HT-29 (cell line): ENCODE results near the gene GAL3ST1. TPM values are rescaled to one million over a fixed set of nuclear protein-coding genes. Genes with fewer than 3 reads are reported as not detected.
A peak's percentile ranks its signal among the peaks of the same experiment; 100 is the strongest.
"Not testable (repeated sequence)": the region's sequence is repeated elsewhere in the genome, so short reads cannot be mapped to it uniquely, and the experiment has no call there.

ENCODE experiments used
- DNase-seq: peaks from one replicate; pipeline ENCODE4 v3.0.0-alpha.2; 2015; ENCODE audit warnings: low spot score
- total RNA-seq: library from RNA; depleted of rRNA; stranded (reverse); fragments of >200 nt; shearing (Covaris generic); gene quantifications from 2 replicates; pipeline ENCODE4 v1.2.3, GENCODE V29; 2014; rRNA removed

GAL3ST1 gene
- total RNA-seq: 7.8 and 8.1 TPM in 2 replicates

- peak; percentile 67 for DNase-seq
Measured at GRCh38 chr22:30574095-30574981, at the start of gene GAL3ST1. Gene GAL3ST1 (minus strand): TSS chr22:30574665. CDS start chr22:30557392, 17,273 bp downstream.

- DNase-seq: not testable (repeated sequence)
Measured at GRCh38 chr22:30619909-30620308, 45.4 kb upstream of the GAL3ST1 start.

- no peak for DNase-seq
Measured at GRCh38 chr22:30617819-30618218, 43.4 kb upstream of the GAL3ST1 start.

- DNase-seq: no peak
Measured at GRCh38 chr22:30615543-30615954, 41.1 kb upstream of the GAL3ST1 start.

- no peak for DNase-seq
Measured at GRCh38 chr22:30614879-30615278, 40.4 kb upstream of the GAL3ST1 start.

GRCh38 chr22:30614268-30614667, 39.8 kb upstream of the GAL3ST1 start:
- no peak for DNase-seq

GRCh38 chr22:30612789-30613188, 38.3 kb upstream of the GAL3ST1 start:
- DNase-seq: no peak

- no peak for DNase-seq
Measured at GRCh38 chr22:30611197-30611596, 36.7 kb upstream of the GAL3ST1 start.

- no peak for DNase-seq
Measured at GRCh38 chr22:30610299-30610698, 35.8 kb upstream of the GAL3ST1 start.

GRCh38 chr22:30609260-30610185, 35.1 kb upstream of the GAL3ST1 start:
- peak; percentile 50 for DNase-seq

- DNase-seq: no peak
Measured at GRCh38 chr22:30607939-30608338, 33.5 kb upstream of the GAL3ST1 start.

GRCh38 chr22:30607300-30607930, 33.0 kb upstream of the GAL3ST1 start:
- DNase-seq: no peak

- DNase-seq: peak; percentile 64
Measured at GRCh38 chr22:30606455-30607299, 32.2 kb upstream of the GAL3ST1 start, which contains the start of gene TCN2. Gene TCN2 (plus strand): TSS chr22:30607174. CDS start chr22:30607332, 158 bp downstream.

- DNase-seq: peak; percentile 51
Measured at GRCh38 chr22:30605449-30606110, 31.1 kb upstream of the GAL3ST1 start.

GRCh38 chr22:30604723-30605122, 30.3 kb upstream of the GAL3ST1 start:
- no peak for DNase-seq

- DNase-seq: peak; percentile 39
Measured at GRCh38 chr22:30603801-30604200, 29.3 kb upstream of the GAL3ST1 start.

- DNase-seq: peak; percentile 50
Measured at GRCh38 chr22:30602049-30602448, 27.6 kb upstream of the GAL3ST1 start.

GRCh38 chr22:30601464-30601863, 27.0 kb upstream of the GAL3ST1 start:
- DNase-seq: no peak

GRCh38 chr22:30600921-30601320, 26.5 kb upstream of the GAL3ST1 start:
- no peak for DNase-seq

- no peak for DNase-seq
Measured at GRCh38 chr22:30598986-30599385, 24.5 kb upstream of the GAL3ST1 start.
